ENCODE data around the gene TROAP. TPM values are rescaled to one million over a fixed set of nuclear protein-coding genes. Genes with fewer than 3 reads are reported as not detected.
"Not testable (repeated sequence)": the region's sequence is repeated elsewhere in the genome, so short reads cannot be mapped to it uniquely, and the experiment has no call there.

The TROAP gene
- total RNA-seq, 1 experiment from 2014 or later = 135 TPM

DNA sequence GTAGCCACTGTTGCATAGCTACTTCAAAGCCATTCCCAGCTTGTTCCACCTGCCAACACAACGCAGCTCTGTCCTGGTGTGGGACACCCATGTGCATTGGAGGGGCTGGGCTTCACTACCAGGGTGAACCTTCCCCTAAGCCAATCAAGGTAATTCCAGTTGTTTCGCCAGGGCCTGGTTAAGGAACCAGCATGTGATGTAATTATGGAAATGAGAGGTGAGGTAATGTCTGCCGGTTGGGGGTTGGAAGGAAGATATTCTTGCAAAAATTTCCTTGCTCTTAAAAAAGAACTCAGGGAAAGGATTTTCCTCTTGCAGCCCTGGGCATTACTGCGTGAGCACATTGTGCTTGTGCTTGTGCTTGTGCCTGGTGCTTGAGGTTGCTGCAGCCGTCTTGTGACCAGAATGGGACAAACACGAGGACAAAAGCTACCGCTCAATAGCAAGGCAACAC, 43.3 kb upstream of the TROAP start:
- no peaks in the 10 kb centered on the region for H3K9me3 ChIP-seq
- Mint-ChIP-seq H3K27ac (ENCODE audit: unreplicated experiment) (no peak overlapping the region), H3K4me3 (ENCODE audit: unreplicated experiment) (no peak overlapping the region), H3K4me1 (ENCODE audit: low read depth, unreplicated experiment) (peaks cover 13% of the 10 kb centered on the region), H3K27me3 (ENCODE audit: insufficient read depth, unreplicated experiment) (no peaks in the 10 kb centered on the region), H3K9me3 (ENCODE audit: unreplicated experiment) (no peaks in the 10 kb centered on the region), H3K36me3 (ENCODE audit: insufficient read depth, unreplicated experiment) (peaks cover 5% of the 10 kb centered on the region)
- ChIA-PET POLR2A (no interaction called here), CTCF (no interaction called here)
- intact Hi-C loops (cut with micrococcal nuclease; ENCODE audit: unreplicated experiment) = no loop called here
- H3K4me3 ChIP-seq (ENCODE audit: low read depth, low read length) = no peak overlapping the region
- no peaks in the 10 kb centered on the region for H3K27me3 ChIP-seq (replicated peaks; ENCODE audit: control insufficient read depth, insufficient read depth, low read length)
- peaks cover 15% of the 10 kb centered on the region for H3K4me1 ChIP-seq
- TF ChIP-seq, protein P1, sequence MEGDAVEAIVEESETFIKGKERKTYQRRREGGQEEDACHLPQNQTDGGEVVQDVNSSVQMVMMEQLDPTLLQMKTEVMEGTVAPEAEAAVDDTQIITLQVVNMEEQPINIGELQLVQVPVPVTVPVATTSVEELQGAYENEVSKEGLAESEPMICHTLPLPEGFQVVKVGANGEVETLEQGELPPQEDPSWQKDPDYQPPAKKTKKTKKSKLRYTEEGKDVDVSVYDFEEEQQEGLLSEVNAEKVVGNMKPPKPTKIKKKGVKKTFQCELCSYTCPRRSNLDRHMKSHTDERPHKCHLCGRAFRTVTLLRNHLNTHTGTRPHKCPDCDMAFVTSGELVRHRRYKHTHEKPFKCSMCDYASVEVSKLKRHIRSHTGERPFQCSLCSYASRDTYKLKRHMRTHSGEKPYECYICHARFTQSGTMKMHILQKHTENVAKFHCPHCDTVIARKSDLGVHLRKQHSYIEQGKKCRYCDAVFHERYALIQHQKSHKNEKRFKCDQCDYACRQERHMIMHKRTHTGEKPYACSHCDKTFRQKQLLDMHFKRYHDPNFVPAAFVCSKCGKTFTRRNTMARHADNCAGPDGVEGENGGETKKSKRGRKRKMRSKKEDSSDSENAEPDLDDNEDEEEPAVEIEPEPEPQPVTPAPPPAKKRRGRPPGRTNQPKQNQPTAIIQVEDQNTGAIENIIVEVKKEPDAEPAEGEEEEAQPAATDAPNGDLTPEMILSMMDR (IDR thresholded peaks at IDR 0.05; ENCODE audit: insufficient read depth in 1 of 2, low read depth in 1 of 2, low read length in 1 of 2, severe bottlenecking in 1 of 2, unreplicated experiment in 1 of 2) = no peak
- no TSS peak for BruUV-seq (replicated peaks)
- H3K36me3 ChIP-seq (ENCODE audit: control insufficient read depth, insufficient read depth, low read length) = no peaks in the 10 kb centered on the region
- no peak for DNase-seq

DNA sequence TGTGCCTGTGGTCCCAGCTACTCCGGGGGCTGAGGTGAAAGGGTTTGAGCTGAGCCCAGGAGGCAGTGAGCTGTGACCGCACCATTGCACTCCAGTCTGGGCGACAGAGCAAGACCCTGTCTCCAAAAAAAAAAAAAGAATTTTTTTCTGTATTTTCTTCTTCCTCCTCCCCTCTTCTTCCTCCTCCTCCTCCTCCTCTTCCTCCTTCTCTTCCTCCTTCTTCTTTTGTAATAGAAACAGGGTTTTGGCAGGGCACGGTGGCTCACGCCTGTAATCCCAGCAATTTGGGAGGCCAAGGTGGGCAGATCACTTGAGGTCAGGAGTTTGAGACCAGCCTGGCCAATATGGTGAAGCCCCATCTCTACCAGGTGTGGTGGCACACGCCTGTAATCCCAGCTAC, 42.5 kb upstream of the TROAP start:
- H3K27ac Mint-ChIP-seq (ENCODE audit: unreplicated experiment); H3K4me3 Mint-ChIP-seq (ENCODE audit: unreplicated experiment); H3K4me3 ChIP-seq (ENCODE audit: low read depth, low read length); H3K27me3 Mint-ChIP-seq (ENCODE audit: insufficient read depth, unreplicated experiment); POLR2A ChIA-PET; intact Hi-C loops (cut with micrococcal nuclease; ENCODE audit: unreplicated experiment); H3K9me3 Mint-ChIP-seq (ENCODE audit: unreplicated experiment); H3K27me3 ChIP-seq (replicated peaks; ENCODE audit: control insufficient read depth, insufficient read depth, low read length); CTCF ChIA-PET; H3K36me3 Mint-ChIP-seq (ENCODE audit: insufficient read depth, unreplicated experiment); H3K36me3 ChIP-seq (ENCODE audit: control insufficient read depth, insufficient read depth, low read length); BruUV-seq (replicated peaks); DNase-seq; H3K9me3 ChIP-seq: not testable (repeated sequence)
- peaks cover 15% of the 10 kb centered on the region for H3K4me1 ChIP-seq
- H3K4me1 Mint-ChIP-seq (ENCODE audit: low read depth, unreplicated experiment) = peaks cover 13% of the 10 kb centered on the region

DNA sequence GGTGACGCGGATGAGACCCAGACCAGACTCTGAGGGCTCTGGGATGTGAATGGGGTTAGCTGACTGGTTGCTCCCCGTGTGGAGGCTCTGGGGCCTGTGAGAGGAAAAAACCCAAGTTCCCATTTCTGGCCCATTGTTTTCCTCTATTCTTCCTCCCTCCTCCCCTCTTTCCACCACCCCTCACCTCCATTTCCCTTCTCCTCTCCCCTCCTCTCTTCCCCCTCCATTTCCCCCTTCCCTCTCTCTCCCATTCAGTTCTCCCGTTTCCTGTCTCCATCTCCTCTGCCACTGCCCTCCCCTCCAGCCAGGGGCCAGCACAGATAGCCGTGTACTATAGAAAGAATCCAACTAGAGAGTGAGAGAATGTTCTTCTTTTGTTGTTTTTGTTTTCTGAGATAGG, 40.8 kb upstream of the TROAP start:
- CTCF ChIA-PET = interaction anchor here (0.7 to 1.3 kb wide), 4 partner anchors 12 to 65 kb away, joined by 3 to 12 read pairs (median 4); no protein-coding TSS in a partner anchor
- DNase-seq = no peak
- Histone ChIP-seq H3K4me1 (peaks cover 15% of the 10 kb centered on the region), H3K4me3 (ENCODE audit: low read depth, low read length) (no peak overlapping the region), H3K36me3 (ENCODE audit: control insufficient read depth, insufficient read depth, low read length) (no peaks in the 10 kb centered on the region), H3K27me3 (replicated peaks; ENCODE audit: control insufficient read depth, insufficient read depth, low read length) (no peaks in the 10 kb centered on the region), H3K9me3 (no peaks in the 10 kb centered on the region)
- H3K9me3 Mint-ChIP-seq (ENCODE audit: unreplicated experiment) = no peaks in the 10 kb centered on the region
- H3K27me3 Mint-ChIP-seq (ENCODE audit: insufficient read depth, unreplicated experiment) = no peaks in the 10 kb centered on the region
- TF ChIP-seq, protein P1 (IDR thresholded peaks at IDR 0.05; ENCODE audit: insufficient read depth in 1 of 2, low read depth in 1 of 2, low read length in 1 of 2, severe bottlenecking in 1 of 2, unreplicated experiment in 1 of 2) = no peak
- POLR2A ChIA-PET = interaction anchor here (0.5 kb wide), 1 partner anchor 32 kb away, joined by 3 read pairs; no protein-coding TSS in a partner anchor
- H3K36me3 Mint-ChIP-seq (ENCODE audit: insufficient read depth, unreplicated experiment) = no peaks in the 10 kb centered on the region
- no peak overlapping the region for H3K4me3 Mint-ChIP-seq (ENCODE audit: unreplicated experiment)
- H3K4me1 Mint-ChIP-seq (ENCODE audit: low read depth, unreplicated experiment) = peaks cover 13% of the 10 kb centered on the region
- intact Hi-C loops (cut with micrococcal nuclease; ENCODE audit: unreplicated experiment) = no loop called here
- BruUV-seq (replicated peaks) = no TSS peak
- H3K27ac Mint-ChIP-seq (ENCODE audit: unreplicated experiment) = no peak overlapping the region

DNA sequence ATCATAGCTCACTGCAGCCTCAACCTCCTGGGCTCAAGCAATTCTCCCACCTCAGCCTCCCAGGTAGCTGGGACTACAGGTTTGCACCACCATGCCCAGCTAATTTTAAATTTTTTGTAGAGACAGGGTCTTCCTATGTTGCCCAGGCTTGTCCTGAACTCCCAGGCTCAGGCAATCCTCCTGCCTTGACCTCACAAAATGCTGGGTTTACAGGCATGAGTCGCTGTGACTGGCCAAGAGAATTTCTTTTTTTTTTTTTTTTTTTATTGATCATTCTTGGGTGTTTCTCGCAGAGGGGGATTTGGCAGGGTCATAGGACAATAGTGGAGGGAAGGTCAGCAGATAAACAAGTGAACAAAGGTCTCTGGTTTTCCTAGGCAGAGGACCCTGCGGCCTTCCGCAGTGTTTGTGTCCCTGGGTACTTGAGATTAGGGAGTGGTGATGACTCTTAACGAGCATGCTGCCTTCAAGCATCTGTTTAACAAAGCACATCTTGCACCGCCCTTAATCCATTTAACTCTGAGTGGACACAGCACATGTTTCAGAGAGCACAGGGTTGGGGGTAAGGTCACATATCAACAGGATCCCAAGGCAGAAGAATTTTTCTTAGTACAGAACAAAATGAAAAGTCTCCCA, 40.2 kb upstream of the TROAP start:
- not testable (repeated sequence) for H3K4me3 Mint-ChIP-seq (ENCODE audit: unreplicated experiment)

More for the DNA sequence above, 40.2 kb upstream of the TROAP start:
- intact Hi-C loops (cut with micrococcal nuclease; ENCODE audit: unreplicated experiment); POLR2A ChIA-PET; H3K9me3 Mint-ChIP-seq (ENCODE audit: unreplicated experiment); DNase-seq; H3K36me3 ChIP-seq (ENCODE audit: control insufficient read depth, insufficient read depth, low read length); BruUV-seq (replicated peaks); H3K9me3 ChIP-seq; H3K27ac Mint-ChIP-seq (ENCODE audit: unreplicated experiment); H3K27me3 ChIP-seq (replicated peaks; ENCODE audit: control insufficient read depth, insufficient read depth, low read length); H3K36me3 Mint-ChIP-seq (ENCODE audit: insufficient read depth, unreplicated experiment); H3K27me3 Mint-ChIP-seq (ENCODE audit: insufficient read depth, unreplicated experiment); H3K4me3 ChIP-seq (ENCODE audit: low read depth, low read length): not testable (repeated sequence)
- CTCF ChIA-PET = interaction anchor here (0.7 to 1.3 kb wide), 4 partner anchors 12 to 65 kb away, joined by 3 to 12 read pairs (median 4); no protein-coding TSS in a partner anchor
- H3K4me1 ChIP-seq = peaks cover 15% of the 10 kb centered on the region
- H3K4me1 Mint-ChIP-seq (ENCODE audit: low read depth, unreplicated experiment) = peaks cover 15% of the 10 kb centered on the region
